HG02884 (cell line): ENCODE measurements around the gene HLA-DMB.

Experiments
- ATAC-seq: cut with Tn5 transposase; IDR thresholded peaks from one replicate; pipeline ENCODE4 v1.9.1; 2021; ENCODE audit warnings: mild to moderate bottlenecking, moderate library complexity; ENCODE audit not compliant: unreplicated experiment

The HLA-DMB gene

DNA sequence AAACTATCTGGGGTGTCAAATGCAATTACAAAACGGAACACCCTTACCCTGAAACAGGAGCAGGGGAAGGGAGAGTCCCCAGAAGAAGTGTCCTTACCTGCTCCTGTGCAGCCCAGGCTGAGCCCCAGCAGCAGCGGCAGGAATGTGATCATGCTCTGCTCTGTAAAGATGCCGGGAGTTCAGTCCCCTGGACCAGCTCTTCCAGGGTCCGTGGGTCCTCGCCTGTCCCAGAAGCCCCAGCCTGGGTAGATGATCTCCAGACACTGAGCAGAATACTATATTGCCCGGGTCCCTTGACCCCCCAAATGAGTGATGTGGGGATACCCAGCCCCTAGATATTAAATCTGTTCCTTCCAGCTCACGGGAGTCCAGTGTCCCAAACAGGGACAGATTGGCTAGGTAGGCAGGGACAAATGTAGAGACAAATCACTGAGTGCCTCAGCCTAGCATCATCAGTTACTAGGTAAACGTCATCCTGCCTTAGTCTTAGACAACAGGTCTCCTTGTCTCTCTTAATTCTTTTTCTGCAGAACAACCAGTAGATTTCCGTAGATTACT, at the start of gene HLA-DMB:
TSS of gene HLA-DMB (minus strand) at position 373 of the 558 bp plus-strand sequence. CDS start at position 152, 221 bp downstream.
- peak; percentile 75 for ATAC-seq

DNA sequence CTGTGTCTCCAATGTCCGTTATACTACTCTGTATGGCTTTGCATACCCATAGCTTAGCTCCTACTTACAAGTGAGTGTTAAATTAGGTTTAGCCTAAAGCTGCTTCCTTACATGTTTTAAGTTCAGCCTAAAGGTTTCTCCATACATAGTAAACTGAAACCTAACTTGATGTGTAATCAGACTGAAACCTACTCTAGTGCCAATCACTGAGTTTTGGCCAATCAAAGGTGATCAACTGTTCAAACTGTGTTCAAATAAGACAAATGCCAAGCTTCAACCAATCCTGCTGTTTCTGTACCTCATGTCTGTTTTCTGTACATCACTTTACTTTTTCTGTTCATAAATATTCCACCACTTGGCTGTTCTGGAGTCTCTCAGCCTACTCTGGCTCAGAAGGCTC, 48.5 kb upstream of the HLA-DMB start:
- ATAC-seq, result no peak

DNA sequence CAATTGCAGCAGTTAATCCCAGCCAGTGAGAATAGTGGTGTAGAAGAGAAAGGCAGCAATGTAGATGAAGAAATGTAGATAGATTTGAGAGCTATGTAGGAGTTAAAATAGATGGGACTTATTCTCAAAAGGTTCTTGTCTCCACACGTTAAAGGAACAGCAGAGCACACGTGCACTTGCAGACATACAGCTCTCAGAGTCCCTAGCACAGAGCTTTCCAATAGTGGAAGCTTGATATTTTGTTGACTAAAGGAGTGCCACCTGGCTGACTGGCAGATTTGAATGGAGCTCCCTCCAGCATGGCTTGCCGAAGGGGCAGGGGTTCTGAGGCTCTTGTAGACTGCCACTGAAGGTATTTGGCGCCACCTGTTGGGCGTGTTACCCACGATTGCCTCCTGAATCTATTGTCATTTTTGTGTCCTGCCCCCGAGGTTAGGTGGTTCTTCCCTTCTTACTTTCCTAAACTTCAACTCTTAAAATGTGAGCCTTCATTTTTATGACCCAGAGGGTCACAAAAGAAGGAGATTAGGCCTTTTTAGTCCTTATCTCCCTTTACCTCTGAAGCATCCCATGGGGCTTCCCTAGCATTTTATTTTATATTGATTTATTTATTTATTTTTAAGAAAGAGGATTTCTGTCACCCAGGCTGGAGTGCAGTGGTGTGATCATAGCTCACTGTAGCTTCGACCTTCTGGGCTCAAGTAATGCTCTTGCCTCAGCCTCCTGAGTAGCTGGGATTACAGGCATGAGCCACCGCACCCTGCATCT, 44.0 kb upstream of the HLA-DMB start:
- no peak for ATAC-seq

DNA sequence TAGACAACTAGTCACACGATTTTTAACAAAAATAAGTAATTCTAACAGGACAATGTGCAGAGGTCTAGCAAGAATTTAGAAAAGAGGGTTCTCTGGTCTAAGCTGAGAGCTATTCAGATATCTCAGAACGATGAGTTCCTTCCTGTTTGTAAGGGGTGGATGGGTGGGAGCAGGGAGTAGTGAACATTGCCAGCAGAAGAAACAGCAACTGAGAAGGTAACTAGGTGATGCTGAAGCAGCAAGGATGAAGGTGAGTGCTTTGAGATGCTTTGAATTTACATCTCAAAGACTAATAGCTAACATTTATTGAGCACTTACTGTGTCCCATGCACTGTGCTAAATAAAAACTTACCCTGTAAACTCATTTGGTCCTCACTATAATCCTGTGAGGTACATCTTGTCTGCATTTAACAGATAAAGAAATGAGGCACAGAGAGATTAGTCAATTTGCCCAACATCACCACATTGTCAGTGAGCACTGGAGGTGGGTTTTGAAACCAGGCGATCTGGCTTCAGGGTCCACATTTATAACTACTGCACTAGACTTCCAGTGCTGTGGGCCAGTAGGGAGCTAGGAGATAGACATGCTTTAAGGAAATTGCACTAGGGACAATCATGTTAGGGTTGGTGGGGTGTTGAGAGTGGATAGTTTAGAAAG, 43.3 kb upstream of the HLA-DMB start:
- no peak for ATAC-seq

DNA sequence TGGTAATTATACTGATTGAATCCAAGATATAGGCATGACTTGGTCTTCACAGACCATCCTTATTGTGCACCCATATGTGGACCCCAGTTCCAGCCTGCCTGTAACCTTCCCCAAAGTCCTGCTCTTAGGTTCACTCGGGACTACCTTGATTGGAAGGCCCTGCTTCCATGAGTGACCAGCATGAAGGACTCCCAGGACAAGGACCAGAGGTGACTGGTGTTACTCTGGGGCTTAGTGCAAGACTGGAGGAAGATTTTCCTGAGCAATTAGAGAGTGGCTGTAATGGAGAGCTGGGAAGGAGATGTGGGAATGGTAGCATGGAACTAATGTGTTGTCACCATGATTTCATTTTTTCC, 42.6 kb upstream of the HLA-DMB start:
- no peak for ATAC-seq

DNA sequence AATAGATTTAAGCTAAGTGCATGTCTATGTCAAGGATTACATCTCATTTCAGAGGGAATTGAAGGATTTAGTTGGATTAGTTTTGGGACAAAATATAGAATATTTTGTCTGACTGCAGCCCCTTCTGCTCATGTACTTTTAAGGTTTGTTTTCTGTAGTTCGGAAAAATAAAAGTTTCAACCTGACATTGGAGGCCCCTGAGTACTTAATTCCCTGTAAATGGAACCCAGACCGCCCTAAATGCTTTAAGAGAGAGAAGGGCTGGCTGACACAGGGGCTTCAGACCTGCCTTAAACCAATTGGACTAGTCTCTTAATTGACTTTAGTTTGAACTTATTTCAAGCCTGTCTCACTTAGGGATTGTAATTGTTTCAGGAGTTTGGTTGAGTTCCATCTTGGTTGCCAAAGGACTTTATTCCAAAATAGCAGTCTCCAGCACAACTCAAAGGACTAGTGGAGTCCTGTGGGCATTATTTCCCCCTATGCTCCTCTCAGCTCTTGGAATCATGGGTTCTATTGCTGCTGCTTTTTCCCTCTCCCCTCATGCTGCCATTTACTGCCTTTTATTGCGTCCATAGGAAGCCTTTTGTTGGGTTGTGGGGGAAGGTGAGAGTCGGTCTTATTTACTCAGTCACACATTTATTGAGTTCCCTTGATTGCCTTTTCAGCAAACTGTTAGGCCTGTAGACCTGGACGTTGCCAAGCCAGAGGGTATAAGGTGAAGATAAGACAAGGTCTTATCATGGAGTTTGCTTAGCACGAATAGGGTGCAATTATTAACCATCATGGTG, 42.1 kb upstream of the HLA-DMB start:
- ATAC-seq, result no peak

DNA sequence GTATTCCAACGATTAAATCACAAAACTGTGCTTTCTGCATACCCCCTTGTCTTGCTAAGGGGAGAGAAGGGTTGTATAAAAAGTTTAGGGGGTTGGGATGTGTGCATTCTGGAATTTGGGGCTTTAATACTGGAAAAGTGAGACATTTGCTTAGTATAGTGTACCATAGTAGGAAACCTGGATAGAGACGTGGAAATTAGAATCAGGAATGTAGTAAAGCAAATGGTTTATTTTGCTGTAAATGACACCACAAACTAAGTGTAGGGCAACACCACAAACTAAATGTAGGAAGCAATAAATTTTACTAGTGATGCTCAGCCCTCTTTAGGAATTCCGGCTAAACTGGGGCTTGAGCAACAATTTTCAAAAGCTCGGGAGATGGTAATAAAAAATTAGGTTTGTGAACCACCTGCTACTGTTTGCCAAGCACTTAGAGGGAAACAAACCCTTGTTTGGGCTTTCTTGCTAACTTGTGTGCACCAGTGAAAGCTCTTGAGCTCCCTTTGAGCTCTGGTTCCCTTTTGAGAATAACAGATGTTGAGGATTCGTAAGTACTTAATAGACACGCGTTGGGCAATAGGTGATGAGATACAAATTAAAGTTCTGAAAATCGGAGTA, 41.4 kb upstream of the HLA-DMB start:
- ATAC-seq, result no peak

DNA sequence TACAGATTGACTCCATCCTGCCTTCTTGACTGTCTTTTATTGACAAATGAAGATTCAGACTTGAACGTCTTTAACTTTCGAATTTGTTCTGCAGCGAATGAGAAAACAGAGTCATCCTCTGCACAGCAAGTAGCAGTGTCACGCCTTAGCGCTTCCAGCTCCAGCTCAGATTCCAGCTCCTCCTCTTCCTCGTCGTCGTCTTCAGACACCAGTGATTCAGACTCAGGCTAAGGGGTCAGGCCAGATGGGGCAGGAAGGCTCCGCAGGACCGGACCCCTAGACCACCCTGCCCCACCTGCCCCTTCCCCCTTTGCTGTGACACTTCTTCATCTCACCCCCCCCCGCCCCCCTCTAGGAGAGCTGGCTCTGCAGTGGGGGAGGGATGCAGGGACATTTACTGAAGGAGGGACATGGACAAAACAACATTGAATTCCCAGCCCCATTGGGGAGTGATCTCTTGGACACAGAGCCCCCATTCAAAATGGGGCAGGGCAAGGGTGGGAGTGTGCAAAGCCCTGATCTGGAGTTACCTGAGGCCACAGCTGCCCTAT, 39.7 kb upstream of the HLA-DMB start:
- no peak for ATAC-seq

DNA sequence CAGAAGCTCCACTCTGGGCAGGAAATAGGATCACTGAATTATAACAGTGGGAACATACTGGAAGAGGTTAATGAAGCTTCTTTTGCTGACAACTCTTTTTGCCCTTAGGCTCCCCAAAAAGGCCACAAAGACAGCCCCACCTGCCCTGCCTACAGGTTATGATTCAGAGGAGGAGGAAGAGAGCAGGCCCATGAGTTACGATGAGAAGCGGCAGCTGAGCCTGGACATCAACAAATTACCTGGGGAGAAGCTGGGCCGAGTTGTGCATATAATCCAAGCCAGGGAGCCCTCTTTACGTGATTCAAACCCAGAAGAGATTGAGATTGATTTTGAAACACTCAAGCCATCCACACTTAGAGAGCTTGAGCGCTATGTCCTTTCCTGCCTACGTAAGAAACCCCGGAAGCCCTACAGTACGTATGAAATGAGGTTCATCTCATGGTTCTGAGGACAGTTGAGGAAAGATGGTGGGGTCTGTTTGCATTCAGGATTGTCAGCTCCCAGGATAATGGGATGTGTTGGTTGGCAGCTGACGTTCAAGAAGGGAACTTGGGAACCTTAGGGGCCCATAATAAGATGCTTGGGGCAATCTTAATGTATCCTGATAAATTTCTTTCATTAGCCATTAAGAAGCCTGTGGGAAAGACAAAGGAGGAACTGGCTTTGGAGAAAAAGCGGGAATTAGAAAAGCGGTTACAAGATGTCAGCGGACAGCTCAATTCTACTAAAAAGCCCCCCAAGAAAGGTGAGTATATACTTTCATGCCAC, 39.1 kb upstream of the HLA-DMB start:
- no peak for ATAC-seq

DNA sequence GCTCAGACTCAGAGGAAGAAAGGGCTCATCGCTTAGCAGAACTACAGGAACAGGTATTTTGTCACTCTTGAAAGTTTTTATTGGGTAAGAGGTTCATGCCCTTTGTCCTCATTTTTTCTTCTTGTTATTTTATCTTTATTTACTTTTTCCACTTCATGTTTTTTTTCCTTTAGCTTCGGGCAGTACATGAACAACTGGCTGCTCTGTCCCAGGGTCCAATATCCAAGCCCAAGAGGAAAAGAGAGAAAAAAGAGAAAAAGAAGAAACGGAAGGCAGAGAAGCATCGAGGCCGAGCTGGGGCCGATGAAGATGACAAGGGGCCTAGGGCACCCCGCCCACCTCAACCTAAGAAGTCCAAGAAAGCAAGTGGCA, 37.1 kb upstream of the HLA-DMB start:
- ATAC-seq, result no peak

DNA sequence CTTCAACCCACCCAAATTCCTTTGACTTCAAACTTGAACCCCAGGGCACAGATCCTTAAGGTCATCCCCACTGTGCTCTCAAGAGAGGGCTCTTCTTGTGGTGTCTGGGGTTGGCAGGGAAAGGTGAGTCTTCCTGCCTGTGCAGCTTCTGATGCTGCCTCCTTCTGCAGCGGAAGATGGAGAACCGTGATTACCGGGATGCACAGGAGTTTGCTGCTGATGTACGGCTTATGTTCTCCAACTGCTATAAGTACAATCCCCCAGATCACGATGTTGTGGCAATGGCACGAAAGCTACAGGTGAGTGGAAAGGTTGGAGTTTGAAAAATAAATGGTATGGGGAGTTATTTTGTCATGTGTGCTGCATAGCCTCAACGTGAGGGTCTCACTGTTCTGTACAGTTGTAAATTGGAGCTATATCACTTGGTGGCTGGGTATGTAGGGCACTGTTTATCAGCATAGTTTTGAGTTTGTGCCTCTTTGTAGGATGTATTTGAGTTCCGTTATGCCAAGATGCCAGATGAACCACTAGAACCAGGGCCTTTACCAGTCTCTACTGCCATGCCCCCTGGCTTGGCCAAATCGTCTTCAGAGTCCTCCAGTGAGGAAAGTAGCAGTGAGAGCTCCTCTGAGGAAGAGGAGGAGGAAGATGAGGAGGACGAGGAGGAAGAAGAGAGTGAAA, 36.6 kb upstream of the HLA-DMB start:
- ATAC-seq, result no peak

DNA sequence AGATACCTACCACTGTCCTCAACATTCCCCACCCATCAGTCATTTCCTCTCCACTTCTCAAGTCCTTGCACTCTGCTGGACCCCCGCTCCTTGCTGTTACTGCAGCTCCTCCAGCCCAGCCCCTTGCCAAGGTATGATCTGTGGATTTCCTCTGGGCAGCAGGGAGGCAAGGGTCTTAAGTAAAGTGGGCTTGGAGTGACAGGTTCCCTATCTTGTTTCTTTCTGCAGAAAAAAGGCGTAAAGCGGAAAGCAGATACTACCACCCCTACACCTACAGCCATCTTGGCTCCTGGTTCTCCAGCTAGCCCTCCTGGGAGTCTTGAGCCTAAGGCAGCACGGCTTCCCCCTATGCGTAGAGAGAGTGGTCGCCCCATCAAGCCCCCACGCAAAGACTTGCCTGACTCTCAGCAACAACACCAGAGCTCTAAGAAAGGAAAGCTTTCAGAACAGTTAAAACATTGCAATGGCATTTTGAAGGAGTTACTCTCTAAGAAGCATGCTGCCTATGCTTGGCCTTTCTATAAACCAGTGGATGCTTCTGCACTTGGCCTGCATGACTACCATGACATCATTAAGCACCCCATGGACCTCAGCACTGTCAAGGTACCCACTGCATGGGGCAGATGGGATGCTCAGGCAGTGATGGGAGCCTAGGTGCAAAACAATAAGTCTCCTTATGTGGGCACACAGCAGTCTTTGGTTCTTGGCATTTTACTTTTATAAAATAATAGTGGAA, 35.7 kb upstream of the HLA-DMB start:
- no peak for ATAC-seq

DNA sequence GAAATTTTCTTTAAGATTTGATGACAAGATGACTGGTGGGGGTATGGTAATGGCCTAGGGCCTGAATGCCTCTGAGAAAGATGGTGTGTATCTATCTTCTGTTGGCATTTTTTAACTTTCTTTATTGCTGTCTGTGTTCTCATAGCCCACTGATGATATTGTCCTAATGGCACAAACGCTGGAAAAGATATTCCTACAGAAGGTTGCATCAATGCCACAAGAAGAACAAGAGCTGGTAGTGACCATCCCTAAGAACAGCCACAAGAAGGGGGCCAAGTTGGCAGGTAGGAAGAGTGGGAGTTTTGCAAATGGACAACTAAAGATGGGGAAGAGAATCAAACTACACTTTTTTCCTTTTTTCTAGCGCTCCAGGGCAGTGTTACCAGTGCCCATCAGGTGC, 35.1 kb upstream of the HLA-DMB start:
- ATAC-seq, result no peak

DNA sequence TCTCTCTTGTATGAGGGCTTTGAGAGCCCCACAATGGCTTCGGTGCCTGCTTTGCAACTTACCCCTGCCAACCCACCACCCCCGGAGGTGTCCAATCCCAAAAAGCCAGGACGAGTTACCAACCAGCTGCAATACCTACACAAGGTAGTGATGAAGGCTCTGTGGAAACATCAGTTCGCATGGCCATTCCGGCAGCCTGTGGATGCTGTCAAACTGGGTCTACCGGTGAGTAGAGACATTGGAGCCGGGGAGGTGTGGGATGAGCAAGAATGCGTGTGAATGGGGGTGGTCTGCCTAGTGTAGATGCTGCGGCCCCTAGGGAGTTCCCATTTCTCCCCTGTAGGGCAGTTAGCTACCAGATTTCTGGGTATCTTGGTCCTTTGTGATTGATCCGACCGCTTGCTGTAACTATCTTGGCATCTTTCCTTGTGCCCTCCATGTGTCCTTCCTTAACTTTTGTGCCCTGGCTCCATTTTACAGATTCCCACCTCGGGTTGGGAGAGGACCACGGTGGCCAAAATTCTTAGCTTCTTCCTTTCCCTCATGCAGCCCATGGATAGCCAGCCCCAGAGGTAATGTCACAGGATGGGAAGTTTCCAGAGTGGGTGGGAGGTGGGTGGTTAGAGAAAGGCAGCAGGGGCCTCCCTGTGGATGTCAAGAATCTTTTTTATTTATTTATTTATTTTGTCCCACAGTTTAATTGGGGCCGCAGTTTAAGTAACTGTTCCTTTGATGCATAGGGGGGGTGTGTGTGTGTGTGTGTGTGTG, 33.9 kb upstream of the HLA-DMB start:
- no peak for ATAC-seq

DNA sequence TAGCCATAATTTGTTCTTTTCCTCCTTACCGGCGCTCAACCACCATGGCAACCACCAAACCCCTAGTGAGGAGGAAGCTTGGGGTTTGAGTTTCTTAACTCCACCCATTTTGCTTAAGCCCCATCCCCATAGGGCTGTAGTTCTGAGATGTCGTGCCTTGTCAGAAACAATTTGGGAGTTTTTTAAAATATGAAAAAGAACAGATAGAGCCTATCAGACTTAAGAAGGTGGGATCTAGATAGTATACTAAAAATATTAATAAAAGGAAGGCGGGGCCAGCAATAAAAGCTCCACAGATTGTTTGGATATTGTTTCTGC, 33.1 kb upstream of the HLA-DMB start:
- no peak for ATAC-seq

DNA sequence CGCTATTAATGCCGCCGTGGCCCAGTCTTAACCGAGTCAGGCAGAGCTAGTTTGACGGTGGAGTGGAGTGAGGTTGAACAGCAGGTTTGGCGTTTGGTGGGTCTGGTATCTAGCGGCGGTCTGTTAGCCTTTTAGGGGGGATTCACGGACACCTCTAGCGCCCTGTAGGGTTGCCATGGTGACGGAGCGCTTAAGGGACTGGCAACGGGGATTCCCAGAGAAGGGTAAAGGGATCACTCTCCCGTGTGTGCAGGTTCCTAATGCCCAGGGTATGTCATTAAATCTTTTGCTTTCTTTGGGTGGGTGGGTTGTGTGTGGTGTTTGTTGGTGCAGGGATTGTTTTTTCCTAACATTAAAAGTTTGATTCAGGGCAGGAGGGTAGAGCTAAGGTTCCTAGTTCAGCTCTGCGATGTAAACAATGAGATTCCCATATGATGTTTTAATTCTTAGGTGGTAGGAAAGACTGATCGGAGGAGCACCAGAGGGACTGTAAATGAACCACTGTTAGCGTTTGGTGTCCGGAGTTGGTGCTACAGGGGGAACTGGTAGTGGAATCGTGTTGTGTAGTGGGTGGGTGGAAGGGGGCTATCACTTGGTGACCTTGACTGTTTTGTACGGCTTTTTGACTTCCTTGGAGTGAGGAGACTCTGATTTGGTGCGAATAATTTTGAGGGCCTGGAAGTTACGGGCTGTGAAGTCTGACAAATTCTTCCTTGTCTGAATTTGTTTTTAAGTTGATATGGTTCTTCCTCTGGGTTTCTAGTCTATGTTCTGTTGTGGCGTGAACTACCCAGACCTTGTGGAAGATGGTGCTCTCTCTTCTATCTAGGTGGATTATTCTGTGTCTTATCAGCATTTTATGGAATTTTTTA, 32.6 kb upstream of the HLA-DMB start:
- no peak for ATAC-seq

DNA sequence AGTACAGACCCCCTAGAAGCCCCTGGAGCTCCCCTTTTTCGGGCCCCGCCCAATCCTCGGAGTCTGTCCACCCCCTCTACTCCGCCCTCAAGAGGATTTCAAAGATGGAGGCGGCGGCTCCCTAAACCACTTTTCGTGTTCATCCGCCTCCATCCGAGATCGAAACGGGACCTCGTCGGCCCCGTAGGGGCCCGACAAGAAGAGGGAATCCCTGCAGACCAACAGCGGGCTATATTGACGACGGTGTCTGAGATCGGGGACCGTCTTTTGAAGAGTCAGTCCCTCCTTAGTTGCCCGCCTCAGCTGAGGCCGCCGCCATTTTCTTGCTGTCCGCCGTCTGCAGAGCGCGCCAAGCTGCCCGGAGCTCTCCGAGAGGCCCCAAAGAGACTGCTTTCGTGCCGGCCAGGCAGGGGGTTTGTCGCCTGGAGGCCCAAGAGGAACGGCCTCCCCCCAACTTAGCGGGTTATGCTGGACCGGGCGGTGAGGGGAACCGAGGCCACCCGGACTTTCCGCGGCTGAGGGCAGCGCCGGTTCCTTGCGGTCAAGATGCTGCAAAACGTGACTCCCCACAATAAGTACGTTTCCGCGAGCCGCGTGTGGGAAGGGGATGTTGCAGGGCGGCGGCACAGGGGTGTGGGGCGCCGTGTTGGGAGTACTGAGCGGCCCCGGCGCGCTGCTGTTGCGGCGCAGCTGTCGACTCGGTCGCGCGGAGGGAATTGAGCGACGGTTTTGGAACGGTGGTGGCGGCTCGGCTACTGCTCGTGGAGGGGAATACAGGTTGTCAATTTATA, 31.7 kb upstream of the HLA-DMB start:
- no peak for ATAC-seq
